HepG2 (cell line): Measurements from ENCODE around the gene FASTK. TPM values are rescaled to one million over a fixed set of nuclear protein-coding genes. Genes with fewer than 3 reads are reported as not detected.

Experiments
- ATAC-seq: fragments of 200-7000 bp; cut with Tn5 transposase; 3 replicates; pipeline ENCODE4 v1.9.1; 2020; ENCODE audit warnings: mild to moderate bottlenecking, moderate library complexity
- BruUV-seq: library from RNA; stranded (reverse); fragments of 400-500 nt; replicated peaks from 2 replicates; lab custom pipeline; 2021; lab: Mats Ljungman, UMichigan
- CTCF ChIA-PET: fragments of 300-600 bp; formaldehyde crosslinking; extraction: SDS; loops from one replicate; lab custom pipeline; 2021; ENCODE audit warnings: low total read pairs, inconsistent platforms, low intra/inter-chr PET ratio; lab: Yijun Ruan, JAX
- POLR2A ChIA-PET: fragments of 350-600 bp; sonication (Branson Sonifier 250); formaldehyde crosslinking; loops from one replicate; lab custom pipeline; 2020; ENCODE audit warnings: antibody characterized with exemption, inconsistent platforms; lab: Yijun Ruan, JAX
- DNase-seq: peaks from one replicate; pipeline ENCODE4 v3.0.0-alpha.2; 2015; ENCODE audit warnings: low spot score
- FAIRE-seq: peaks from 3 replicates; lab custom pipeline; 2011; peaks lifted over from hg19 to GRCh38; lab: Jason Lieb, UNC
- H2AFZ ChIP-seq: one replicate; pipeline ENCODE4 v1.6.1; 2011; ENCODE audit warnings: low read length, inconsistent platforms
- H3K27ac ChIP-seq: fragments of 300-600 bp; 3 replicates; pipeline ENCODE4 v1.8.0; 2011; ENCODE audit warnings: mixed run types, mild to moderate bottlenecking, mixed read lengths, low read length, inconsistent platforms; ENCODE audit not compliant: insufficient read depth; ENCODE audit errors: extremely low read length
- H3K27me3 ChIP-seq, 2 experiments: fragments of 200-600 bp in 1 of 2; 2 replicates in 1 of 2; 3 replicates in 1 of 2; pipeline versions ENCODE4 v1.6.0 to v1.8.0; 2011; ENCODE audit warnings: low read length in 2 of 2, mild to moderate bottlenecking in 2 of 2, moderate library complexity in 2 of 2, inconsistent platforms in 1 of 2; ENCODE audit not compliant: insufficient read depth in 2 of 2, control insufficient read depth in 1 of 2
- H3K36me3 ChIP-seq, 2 experiments: fragments of 200-600 bp in 1 of 2; replicated peaks in 1 of 2; 2 replicates in 1 of 2; 3 replicates in 1 of 2; pipeline versions ENCODE4 v1.5.1 to v1.8.0; 2011; ENCODE audit warnings: low read length in 2 of 2, inconsistent platforms in 1 of 2; ENCODE audit not compliant: insufficient read depth in 2 of 2, control insufficient read depth in 1 of 2
- H3K4me1 ChIP-seq: 2 replicates; pipeline ENCODE4 v1.5.1; 2012; ENCODE audit warnings: low read length, inconsistent platforms; ENCODE audit not compliant: insufficient read depth
- H3K4me2 ChIP-seq: 2 replicates; pipeline ENCODE4 v1.6.0; 2011; ENCODE audit warnings: low read depth, low read length, inconsistent platforms
- H3K4me3 ChIP-seq, 3 experiments: fragments of 200-600 bp in 1 of 3; sonication (generic), shearing (Covaris generic) in 1 of 3; replicated peaks in 1 of 3; 2 replicates each; pipeline ENCODE4 v1.5.1; 2011 to 2016; ENCODE audit warnings: low read length in 3 of 3, inconsistent platforms in 2 of 3, low read depth in 2 of 3, mild to moderate bottlenecking in 2 of 3, control low read depth in 1 of 3, mixed read lengths in 1 of 3; ENCODE audit not compliant: insufficient read depth in 1 of 3
- H3K79me2 ChIP-seq: one replicate; pipeline ENCODE4 v1.6.1; 2011; ENCODE audit warnings: low read length, inconsistent platforms; ENCODE audit not compliant: insufficient read depth
- H3K9ac ChIP-seq: 2 replicates; pipeline ENCODE4 v1.6.0; 2011; ENCODE audit warnings: mild to moderate bottlenecking, low read depth, low read length, inconsistent platforms; ENCODE audit not compliant: insufficient read depth
- H3K9me3 ChIP-seq: 2 replicates; pipeline ENCODE4 v1.5.1; 2012; ENCODE audit warnings: mild to moderate bottlenecking, low read length
- H4K20me1 ChIP-seq: 2 replicates; pipeline ENCODE4 v1.6.0; 2011; ENCODE audit warnings: inconsistent platforms, mild to moderate bottlenecking, low read length, moderate library complexity; ENCODE audit not compliant: insufficient read depth
- EEA1 ChIP-seq: sonication (generic); formaldehyde crosslinking; IDR thresholded peaks from 2 replicates; pipeline ENCODE4 v1.5.1; 2020; ENCODE audit warnings: mild to moderate bottlenecking, missing genetic modification reagents, borderline replicate concordance
- KLF16 ChIP-seq, 2 experiments: sonication (generic) in 1 of 2; formaldehyde crosslinking in 1 of 2; IDR thresholded peaks; 2 replicates each; pipeline versions ENCODE4 v1.6.1 to v1.8.0; 2016 to 2023; ENCODE audit warnings: missing genetic modification reagents in 2 of 2, missing compliant biosample characterization in 1 of 2
- NCOA1 ChIP-seq: sonication (generic); formaldehyde crosslinking; IDR thresholded peaks from 2 replicates; pipeline ENCODE4 v1.9.0; 2021; ENCODE audit warnings: missing genetic modification reagents
- ZFAT ChIP-seq: sonication (generic); formaldehyde crosslinking; conservative IDR thresholded peaks from 2 replicates; pipeline ENCODE4 v1.8.1; 2023; ENCODE audit warnings: missing genetic modification reagents, inconsistent platforms
- ZNF460 ChIP-seq: sonication (generic); formaldehyde crosslinking; IDR thresholded peaks from 2 replicates; pipeline ENCODE4 v1.5.1; 2020; ENCODE audit warnings: missing genetic modification reagents, mild to moderate bottlenecking, borderline replicate concordance
- ZNF674 ChIP-seq: sonication (generic); formaldehyde crosslinking; IDR thresholded peaks from 2 replicates; pipeline ENCODE4 v1.5.0; 2020; ENCODE audit warnings: low read depth, mild to moderate bottlenecking, missing genetic modification reagents
- WGBS: methylation state at CpG from one replicate; pipeline ENCODE4 v1.1.6; 2017; ENCODE audit warnings: low lambda C conversion rate; 5-methylcytosine and 5-hydroxymethylcytosine counted together
- in situ Hi-C: cut with HindIII; loops from 2 replicates; pipeline ENCODE4 v1.10.0; 2017; ENCODE audit warnings: low pct_unique_long_range_greater_than_20kb; ENCODE audit not compliant: extremely low pct_ligation_motif_present
- intact Hi-C: fragments of 100-400 bp; cut with micrococcal nuclease; formaldehyde crosslinking; loops from one replicate; pipeline ENCODE4 v1.10.0; 2022; ENCODE audit not compliant: unreplicated experiment
- polyA plus RNA-seq, 8 experiments: library from polyadenylated mRNA; depleted of rRNA in 3 of 8; stranded (reverse) in 7 of 8; unstranded in 1 of 8; fragments of >200 nt; fragmentation: Illumina TruSeq in 4 of 8; extraction: Trizol in 4 of 8; gene quantifications; 2 replicates each; pipeline versions ENCODE4 v1.2.1 to v1.2.3, GENCODE V29; 2011 to 2016; ENCODE audit warnings: low read depth in 4 of 8, missing spikeins in 1 of 8, mixed read lengths in 1 of 8; ENCODE audit not compliant: insufficient read depth in 1 of 8
- total RNA-seq, 5 experiments: library from RNA; depleted of rRNA; stranded (reverse); fragments of >200 nt; fragmentation: Illumina TruSeq; extraction: Trizol; gene quantifications; 2 replicates each; pipeline ENCODE4 v1.2.3, GENCODE V29; 2016; ENCODE audit warnings: low read depth in 1 of 5
- TF ChIP-seq, protein P1 (sequence below): sonication (generic); formaldehyde crosslinking; IDR thresholded peaks from 2 replicates; pipeline ENCODE4 v1.4.0; 2020; ENCODE audit warnings: missing genetic modification reagents
- TF ChIP-seq, protein P2 (sequence below): sonication (generic); formaldehyde crosslinking; IDR thresholded peaks from 2 replicates; pipeline ENCODE4 v1.4.0; 2020; ENCODE audit warnings: missing genetic modification reagents

The FASTK gene
- total and polyA plus RNA-seq, 2 of the 13 experiments (the other 11 are each of a cell fraction or from before 2014, with no cell fraction given), result 52.9 to 55.7 TPM

DNA sequence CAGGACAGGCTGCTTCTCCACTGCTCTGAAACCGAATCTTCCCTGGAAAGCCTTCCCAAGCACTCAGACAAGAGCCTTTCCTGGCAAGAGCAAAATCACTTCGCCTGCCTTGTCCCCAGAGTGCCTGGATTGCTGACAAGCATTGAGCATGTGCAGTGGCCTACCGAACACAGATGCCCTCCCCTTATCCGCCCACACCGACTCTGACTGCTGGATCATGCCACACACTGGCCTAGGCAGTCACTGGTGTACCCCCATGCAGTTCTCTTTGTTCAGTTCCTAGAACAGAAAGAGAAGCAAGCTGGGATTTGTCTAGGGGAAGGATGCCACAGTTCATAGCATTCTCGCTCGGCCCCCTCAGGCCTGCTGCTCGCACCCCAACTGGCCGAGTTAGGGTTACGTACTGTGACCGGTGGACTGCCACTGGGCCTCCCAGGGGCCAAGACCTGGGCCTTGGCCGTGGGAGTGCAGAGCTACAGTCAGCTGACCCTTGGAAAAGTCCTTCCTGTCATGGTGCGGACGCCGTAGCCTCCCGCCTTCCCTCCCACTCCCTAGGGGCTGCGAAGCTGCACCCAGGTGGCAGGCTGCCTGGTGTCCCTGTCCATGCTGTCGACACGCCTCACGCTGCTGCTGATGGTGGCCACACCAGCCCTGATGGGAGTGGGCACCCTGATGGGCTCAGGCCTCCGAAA, 45.4 kb downstream of the FASTK start:
- Histone ChIP-seq H4K20me1 (no peaks in the 10 kb centered on the region), H3K4me1 (peaks cover 14% of the 10 kb centered on the region), H2AFZ (no peak overlapping the region), H3K27me3 (no peaks in the 10 kb centered on the region), H3K36me3 (no peaks in the 10 kb centered on the region), H3K4me2 (no peak overlapping the region), H3K4me3 (no peak overlapping the region), H3K9me3 (no peaks in the 10 kb centered on the region), H3K9ac (no peak overlapping the region), H3K79me2 (no peaks in the 10 kb centered on the region), H3K27ac (no peak overlapping the region)
- WGBS, result 92% methylated on average over 16 of the region's 21 CpGs
- POLR2A ChIA-PET, result no interaction called here
- in situ Hi-C loops (no loop called here), intact Hi-C loops (no loop called here)
- no peak for ATAC-seq
- FAIRE-seq, result no peak
- TF ChIP-seq, protein P1, sequence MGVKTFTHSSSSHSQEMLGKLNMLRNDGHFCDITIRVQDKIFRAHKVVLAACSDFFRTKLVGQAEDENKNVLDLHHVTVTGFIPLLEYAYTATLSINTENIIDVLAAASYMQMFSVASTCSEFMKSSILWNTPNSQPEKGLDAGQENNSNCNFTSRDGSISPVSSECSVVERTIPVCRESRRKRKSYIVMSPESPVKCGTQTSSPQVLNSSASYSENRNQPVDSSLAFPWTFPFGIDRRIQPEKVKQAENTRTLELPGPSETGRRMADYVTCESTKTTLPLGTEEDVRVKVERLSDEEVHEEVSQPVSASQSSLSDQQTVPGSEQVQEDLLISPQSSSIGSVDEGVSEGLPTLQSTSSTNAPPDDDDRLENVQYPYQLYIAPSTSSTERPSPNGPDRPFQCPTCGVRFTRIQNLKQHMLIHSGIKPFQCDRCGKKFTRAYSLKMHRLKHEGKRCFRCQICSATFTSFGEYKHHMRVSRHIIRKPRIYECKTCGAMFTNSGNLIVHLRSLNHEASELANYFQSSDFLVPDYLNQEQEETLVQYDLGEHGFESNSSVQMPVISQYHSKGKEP (CRISPR knock-in tag), result no peak
- TF ChIP-seq KLF16 (CRISPR knock-in tag; IDR thresholded peaks at IDR 0.05) (no peak), ZNF674 (CRISPR knock-in tag) (no peak), NCOA1 (CRISPR knock-in tag) (no peak), ZFAT (no peak), ZNF460 (CRISPR knock-in tag) (no peak), EEA1 (CRISPR knock-in tag) (no peak)
- TF ChIP-seq, protein P2, sequence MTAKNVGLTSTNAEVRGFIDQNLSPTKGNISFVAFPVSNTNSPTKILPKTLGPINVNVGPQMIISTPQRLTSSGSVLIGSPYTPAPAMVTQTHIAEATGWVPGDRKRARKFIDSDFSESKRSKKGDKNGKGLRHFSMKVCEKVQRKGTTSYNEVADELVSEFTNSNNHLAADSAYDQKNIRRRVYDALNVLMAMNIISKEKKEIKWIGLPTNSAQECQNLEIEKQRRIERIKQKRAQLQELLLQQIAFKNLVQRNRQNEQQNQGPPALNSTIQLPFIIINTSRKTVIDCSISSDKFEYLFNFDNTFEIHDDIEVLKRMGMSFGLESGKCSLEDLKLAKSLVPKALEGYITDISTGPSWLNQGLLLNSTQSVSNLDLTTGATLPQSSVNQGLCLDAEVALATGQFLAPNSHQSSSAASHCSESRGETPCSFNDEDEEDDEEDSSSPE (CRISPR knock-in tag), result no peak
- CTCF ChIA-PET, result no interaction called here
- no peak for DNase-seq
- no TSS peak for BruUV-seq
